Uterus (tissue), 2 donors: ENCODE measurements around the gene RPS18.

Experiments
- POLR2A ChIP-seq, 2 donors: fragments of 450-650 bp; IDR thresholded peaks; one replicate each; pipeline ENCODE4 v1.6.1; 2016; ENCODE audit warnings: antibody characterized with exemption in 2 of 2, mild to moderate bottlenecking in 1 of 2, moderate library complexity in 1 of 2
- TF ChIP-seq, protein P1 (sequence below), 4 experiments: fragments of 200-600 bp in 2 of 4; fragments of 450-650 bp in 2 of 4; sonication (generic) in 2 of 4; IDR thresholded peaks; one replicate each; pipeline ENCODE4 v1.5.1; 2016 to 2019; ENCODE audit warnings: antibody characterized with exemption in 4 of 4, mild to moderate bottlenecking in 2 of 4, moderate library complexity in 1 of 4

DNA sequence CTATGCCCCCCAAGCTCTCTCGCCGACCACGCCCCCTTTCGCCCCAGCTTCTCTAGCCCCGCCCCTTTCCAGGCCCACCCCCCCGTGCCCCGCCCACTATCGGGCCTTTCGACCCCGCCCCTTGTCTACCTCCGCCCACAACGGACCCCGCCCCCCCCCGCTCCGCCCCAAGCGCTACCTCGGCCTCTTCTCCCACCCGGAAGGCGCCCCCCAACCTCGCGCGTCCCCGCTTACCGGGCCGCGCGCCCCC lies 45.5 kb downstream of the RPS18 start:
- no peak for TF ChIP-seq POLR2A (IDR thresholded peaks at IDR 0.05)
- TF ChIP-seq, protein P1, sequence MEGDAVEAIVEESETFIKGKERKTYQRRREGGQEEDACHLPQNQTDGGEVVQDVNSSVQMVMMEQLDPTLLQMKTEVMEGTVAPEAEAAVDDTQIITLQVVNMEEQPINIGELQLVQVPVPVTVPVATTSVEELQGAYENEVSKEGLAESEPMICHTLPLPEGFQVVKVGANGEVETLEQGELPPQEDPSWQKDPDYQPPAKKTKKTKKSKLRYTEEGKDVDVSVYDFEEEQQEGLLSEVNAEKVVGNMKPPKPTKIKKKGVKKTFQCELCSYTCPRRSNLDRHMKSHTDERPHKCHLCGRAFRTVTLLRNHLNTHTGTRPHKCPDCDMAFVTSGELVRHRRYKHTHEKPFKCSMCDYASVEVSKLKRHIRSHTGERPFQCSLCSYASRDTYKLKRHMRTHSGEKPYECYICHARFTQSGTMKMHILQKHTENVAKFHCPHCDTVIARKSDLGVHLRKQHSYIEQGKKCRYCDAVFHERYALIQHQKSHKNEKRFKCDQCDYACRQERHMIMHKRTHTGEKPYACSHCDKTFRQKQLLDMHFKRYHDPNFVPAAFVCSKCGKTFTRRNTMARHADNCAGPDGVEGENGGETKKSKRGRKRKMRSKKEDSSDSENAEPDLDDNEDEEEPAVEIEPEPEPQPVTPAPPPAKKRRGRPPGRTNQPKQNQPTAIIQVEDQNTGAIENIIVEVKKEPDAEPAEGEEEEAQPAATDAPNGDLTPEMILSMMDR (IDR thresholded peaks at IDR 0.05): no peak
